KG1 (cell line): ENCODE results near the gene SYNDIG1L.

Experiments used
- DNase-seq: peaks from one replicate; lab custom pipeline; 2025; lab: John Stamatoyannopoulos, UW

The SYNDIG1L gene

DNA sequence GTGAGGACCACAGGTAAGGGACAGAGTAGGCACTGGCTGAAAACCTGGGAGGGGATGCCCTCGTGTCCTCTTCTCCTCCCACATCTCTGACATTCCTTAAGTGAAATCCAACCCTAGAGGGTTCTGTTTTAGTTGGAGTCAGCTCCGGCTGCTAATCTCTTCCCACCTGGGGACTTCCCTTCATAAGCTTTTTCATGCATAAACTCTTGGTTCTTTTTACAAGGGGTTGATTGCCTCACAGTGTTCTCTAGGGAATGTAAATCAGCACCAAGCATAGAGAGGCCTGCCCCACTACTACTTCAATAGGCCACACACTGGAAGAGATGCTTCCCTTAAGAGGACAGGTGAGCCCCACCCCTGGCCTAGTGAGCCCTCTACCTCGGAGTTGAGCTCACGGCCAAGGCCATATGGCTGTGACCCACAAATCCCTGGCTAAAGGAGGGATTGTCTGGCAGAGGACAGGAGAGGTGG lies 3.2 kb upstream of the SYNDIG1L start:
- DNase-seq, result no peak

- DNase-seq, result no peak
Measured at GRCh38 chr14:74427651-74428050, 1.6 kb upstream of the SYNDIG1L start.

DNA sequence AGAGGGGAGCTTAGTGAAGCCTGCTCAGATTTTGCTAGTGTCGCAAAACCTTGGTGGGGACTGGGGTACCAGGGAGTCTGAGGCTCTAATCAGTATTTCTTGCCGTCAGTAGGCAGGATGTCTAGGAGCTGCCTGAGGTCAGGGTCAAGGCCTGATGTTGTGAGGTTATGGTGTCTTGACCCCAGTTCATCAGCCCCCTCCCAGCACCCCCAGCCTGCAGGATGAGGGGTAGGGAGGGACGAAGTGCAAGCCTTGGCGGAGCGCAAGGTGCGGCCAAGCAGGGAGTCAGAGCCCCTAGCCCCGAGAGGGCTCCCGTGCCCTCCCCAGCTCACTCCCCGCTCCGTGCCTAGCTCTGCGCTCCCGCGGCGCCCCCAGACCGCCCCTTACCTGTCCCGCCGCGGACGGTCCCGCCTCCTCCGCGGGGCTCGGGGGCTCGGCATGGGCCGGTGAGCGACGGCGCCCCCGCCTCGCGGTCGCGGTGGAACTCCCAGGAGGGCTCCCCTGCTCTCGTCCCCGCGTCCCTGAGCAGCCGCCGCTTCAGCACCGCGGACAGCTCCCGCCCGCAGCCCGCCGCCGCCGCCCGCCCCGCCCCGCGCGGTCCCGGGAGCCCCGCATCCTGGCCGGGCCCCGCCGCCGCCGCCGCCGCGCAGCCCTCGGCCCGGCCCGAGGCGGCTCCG lies 347 bp downstream of the SYNDIG1L start:
- DNase-seq, result peak; percentile 2

- DNase-seq, result no peak
Measured at GRCh38 chr14:74424606-74425005, 1.4 kb downstream of the SYNDIG1L start.

DNA sequence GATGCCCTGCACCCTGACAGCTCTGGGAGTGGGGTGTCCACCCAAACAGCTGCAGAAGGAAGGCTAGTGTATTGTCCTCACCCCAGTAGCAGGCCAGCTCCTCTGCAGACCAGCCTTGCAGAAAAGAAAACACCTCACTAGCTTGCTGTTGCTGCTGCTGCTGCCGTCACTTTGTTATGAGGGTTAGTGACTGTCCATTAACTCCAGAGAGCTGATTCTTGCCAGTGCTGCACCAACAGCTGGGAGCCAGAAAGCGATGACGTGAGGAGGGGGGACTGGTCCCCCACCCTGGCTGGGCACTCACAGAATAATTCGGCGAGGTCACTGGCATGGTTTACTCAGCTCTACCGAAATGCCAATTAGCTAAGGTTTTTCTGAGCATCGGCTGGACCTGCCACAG lies 2.8 kb downstream of the SYNDIG1L start:
- DNase-seq, result no peak

GRCh38 chr14:74421981-74422380 lies 4.0 kb downstream of the SYNDIG1L start:
- DNase-seq, result no peak

DNA sequence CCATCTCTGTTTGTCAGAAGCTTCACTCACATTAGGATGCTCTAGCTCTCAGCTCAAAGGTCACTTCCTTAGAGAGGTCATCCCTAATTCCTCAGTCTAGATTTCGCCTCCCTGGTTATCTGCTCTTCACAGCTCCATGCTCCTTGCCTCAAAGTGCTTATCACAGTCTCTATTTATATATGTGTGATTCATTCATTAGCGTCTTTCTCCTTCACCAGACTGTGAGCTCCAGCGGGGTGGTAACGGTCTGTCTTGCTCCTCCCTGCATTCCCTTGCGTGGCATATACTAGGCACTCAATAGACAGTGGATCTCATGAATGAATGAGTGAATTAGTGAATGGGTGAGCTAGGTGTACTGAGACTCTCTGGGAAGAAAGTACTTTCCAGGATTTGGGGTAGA lies 6.9 kb downstream of the SYNDIG1L start:
- DNase-seq, result no peak

GRCh38 chr14:74418031-74418430 lies 8.0 kb downstream of the SYNDIG1L start:
- no peak for DNase-seq

- DNase-seq, result no peak
Measured at GRCh38 chr14:74417611-74418010, 8.4 kb downstream of the SYNDIG1L start.

DNA sequence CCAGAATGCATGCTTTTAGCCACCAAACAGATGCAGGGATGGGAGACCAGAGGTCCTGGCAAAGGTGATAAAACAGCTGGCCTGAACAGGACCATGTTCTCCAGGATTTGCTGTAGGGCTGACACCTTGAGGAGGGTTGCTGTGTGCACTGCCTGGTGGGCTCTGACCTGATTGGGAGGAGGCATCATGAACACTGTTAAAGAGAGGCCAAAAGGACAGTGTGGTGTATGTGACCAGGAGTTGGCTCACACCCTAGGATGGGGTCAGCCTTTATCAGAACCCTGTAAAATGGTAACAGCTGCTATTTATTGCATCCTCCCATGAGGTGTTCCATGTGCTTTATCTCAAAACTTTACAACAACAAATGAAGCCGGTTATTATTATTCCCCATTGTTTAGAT lies 8.8 kb downstream of the SYNDIG1L start:
- DNase-seq, result no peak

DNA sequence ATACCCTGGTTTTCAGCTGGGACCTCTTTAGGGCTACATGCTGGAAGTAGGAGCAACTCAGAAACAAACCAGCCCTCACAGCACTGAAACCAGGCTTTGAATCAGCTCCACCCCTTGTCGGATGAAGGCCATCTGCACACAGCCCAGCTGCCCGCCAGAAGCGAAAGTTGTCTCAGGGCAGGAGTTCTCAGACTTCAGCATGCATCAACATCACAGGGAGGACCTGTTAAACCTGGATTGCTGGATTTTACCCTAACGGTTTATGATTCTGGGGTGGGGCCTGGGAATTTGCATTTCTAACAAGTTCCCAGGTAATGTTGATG lies 10.9 kb downstream of the SYNDIG1L start:
- no peak for DNase-seq

DNA sequence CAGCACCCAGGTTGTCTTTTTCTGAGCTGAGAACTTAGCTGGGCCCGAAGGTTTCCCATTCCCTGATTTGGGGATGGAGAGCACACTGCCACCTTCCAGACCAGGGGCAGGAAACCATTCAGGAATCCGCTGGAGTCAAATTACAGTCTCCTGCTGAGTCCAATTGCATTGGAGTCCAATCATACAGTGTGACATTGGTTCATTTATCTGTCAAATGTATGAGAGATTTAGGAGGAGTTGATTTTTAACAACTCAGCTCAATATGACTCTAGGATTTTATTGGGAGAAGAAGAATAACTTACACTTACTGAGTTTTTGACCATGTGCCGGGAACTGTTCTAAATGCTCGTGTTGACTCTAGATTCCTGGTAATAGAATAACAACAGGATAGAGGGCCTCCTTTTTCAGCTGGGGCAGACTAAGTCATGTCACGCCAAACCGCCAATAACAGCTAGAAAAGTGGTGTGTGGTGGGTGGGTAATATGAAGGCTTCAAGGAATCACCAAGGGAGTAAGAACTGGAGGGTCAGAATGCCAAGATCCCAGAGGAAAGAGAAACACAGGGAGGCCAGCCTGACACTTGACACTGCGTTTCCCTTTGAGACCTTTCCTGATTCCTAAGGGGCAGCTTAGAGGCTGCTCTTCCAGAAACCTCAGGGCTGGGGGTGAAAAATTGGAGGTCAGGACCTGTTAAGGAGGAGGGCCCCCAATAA lies 11.5 kb downstream of the SYNDIG1L start:
- DNase-seq, result no peak

DNA sequence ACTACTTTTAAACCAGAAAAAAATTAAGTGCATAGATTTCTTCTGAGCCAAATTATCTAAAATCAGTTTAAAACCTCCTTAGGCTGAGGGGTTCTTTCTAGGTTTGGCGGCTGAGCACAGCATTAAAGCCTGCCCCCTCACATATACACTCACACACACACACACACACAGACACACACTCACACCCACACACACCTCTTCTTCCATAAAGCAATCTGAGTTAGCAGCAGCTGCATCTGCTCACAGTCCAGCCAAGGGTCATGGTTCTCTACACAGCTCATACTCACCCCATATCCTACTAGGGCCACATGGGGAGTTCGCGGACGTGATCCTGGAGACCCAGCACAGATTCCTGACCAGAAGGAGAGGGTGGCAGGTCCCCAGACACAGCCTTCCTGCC lies 12.4 kb downstream of the SYNDIG1L start:
- no peak for DNase-seq

- DNase-seq, result no peak
Measured at GRCh38 chr14:74412753-74413152, 13.3 kb downstream of the SYNDIG1L start.

GRCh38 chr14:74411671-74412070 lies 14.3 kb downstream of the SYNDIG1L start:
- no peak for DNase-seq

DNA sequence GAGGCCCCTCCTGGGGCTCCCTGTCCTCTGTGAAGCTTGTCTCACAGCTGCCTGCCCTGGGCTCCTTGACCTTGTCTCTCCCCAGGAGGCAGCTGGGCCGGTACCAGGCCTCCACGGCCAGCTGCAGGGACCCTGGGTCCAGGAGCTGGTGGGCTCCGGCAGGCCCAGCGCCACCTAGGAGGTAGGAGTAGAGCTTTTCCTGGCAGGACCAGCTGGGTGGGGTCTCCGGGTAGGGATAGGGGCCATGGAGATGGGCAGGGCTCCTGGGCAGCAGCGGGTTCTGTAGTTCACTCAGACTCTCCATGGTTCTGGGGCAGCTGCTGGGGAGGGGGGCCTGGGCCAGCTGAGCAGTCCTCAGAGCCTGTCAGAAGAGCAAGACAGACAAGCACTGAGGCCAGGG lies 16.6 kb downstream of the SYNDIG1L start:
- DNase-seq, result no peak

DNA sequence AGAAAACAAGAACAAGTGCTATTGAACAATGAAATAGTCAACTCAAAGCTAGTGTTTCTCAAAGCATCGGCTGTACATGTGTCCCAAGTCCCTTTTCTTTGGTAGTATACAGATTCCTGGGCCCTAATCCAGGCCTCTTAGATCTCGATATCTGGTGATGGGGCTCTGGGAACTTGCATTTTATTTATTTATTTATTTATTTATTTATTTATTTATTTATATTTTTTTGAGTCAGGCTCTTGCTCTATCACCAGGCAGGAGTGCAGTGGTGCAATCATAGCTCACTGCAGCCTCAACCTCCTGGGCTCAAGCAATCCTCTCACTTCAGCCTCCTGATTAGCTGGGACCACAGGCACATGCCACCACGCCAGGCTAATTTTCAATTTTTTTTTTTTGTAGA lies 17.1 kb downstream of the SYNDIG1L start:
- no peak for DNase-seq

GRCh38 chr14:74407801-74408154 lies 18.2 kb downstream of the SYNDIG1L start:
- no peak for DNase-seq

DNA sequence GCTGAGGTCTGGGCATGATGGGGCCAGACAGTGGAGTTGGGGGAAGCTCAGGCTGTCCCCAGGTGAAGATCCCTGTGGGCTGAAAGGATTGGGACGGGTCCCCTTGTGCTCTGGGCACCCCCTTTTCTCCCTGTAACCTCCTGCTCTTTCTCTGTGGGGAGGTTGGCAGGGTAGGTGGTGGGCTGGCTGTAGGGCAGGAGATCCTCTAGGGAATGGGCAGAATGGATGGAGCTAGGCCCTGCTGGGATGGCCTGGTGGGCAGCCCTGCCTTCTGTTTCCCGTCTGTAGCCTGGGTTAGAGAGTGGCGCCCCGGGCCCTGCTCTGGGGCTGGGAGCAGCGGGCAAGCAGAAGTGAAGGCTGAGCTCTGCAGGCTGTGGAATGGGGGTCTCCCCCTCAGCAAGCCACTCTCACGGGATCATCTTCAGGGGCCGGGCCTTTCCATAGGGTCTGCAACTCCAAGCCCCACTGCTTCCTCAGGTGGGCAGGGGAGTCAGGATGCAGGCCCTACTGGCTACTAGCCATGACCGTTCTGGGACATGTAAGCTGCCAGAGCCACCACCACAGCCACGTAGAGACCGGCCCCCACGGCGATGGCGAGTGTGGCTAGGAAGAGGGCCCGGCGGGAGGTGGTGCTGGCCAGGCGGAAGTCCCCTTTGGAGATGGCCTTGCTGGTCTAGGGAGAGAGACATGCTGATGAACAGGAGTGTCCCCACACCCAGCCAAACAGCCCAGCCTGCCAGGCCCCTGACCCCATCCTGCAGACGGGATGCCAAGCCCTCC lies 18.8 kb downstream of the SYNDIG1L start:
- no peak for DNase-seq

DNA sequence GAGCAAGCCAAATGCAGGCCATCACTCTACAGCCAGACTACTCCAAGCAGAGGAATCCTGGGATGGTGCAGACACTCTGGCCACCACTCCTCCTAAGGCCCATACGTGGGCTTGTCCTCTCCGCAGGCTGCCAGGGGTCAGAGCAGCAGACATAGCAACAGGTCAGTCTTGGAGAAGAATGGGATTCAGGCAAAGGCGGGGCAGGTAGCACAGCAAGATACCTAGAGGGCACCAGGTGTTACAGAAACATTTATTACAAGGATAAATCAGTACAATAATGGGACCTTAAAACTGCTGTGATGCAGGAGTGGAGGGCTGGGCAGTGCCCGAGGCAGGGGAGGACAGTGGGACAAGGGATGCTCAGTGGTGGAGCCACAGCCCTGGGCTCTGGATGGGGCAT lies 20.3 kb downstream of the SYNDIG1L start:
- no peak for DNase-seq

- no peak for DNase-seq
Measured at GRCh38 chr14:74404435-74404834, 21.6 kb downstream of the SYNDIG1L start.

DNA sequence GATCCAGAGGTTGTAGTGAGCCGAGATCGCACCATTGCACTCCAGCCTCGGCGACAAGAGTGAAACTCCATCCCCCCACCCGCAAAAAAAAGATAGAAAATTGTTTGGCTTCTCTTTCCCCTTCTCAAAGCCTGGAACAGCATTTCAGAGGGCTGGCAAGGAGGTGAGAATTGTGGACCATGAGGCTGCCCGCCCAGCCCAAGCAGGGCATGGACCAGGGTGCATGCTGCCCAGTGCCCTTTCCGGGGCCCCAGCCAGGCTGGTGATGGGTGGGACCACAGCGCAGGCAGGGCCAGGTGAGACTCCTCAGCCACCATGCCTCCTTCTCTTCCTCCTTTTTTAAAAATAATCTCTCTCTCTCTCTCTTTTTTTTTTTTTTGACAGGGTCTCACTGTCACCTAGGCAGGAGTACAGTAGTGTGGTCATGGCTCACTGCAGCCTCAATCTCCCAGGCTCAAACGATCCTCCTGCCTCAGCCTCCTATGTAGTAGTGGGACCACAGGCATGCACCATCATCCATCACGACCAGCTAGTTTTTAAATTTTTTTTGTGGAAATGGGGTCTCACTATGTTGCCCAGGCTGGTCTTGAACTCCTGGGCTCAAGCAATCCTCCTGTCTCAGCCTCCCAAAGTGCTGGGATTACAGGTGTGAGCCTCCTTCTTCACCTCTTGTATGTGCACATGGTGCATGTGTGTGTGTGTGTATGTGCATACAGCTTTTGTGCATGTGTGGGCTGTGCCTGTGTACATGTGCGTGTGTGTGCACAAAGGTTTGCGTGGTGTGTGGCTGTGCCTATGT lies 22.2 kb downstream of the SYNDIG1L start:
- DNase-seq, result no peak
